ENCODE measurements around the gene CBFB. TPM values are rescaled to one million over a fixed set of nuclear protein-coding genes. Genes with fewer than 3 reads are reported as not detected.
"Not testable (repeated sequence)": the region's sequence is repeated elsewhere in the genome, so short reads cannot be mapped to it uniquely, and the experiment has no call there.

CBFB gene
- polyA plus RNA-seq, 12 donors, result 35.5 to 56.0 (median 42.3) TPM; not detected in 1

GRCh38 chr16:67039260-67040020 is 10.5 kb downstream of the CBFB start:
- no peak for DNase-seq

GRCh38 chr16:67040166-67040565 is 11.2 kb downstream of the CBFB start:
- DNase-seq, result no peak

- no peak for DNase-seq
These were observed 12.0 kb downstream of the CBFB start for GRCh38 chr16:67040906-67041305.

- not testable (repeated sequence) for DNase-seq
These were observed 12.6 kb downstream of the CBFB start for GRCh38 chr16:67041520-67041919.

GRCh38 chr16:67043420-67043819 is 14.5 kb downstream of the CBFB start:
- no peak for DNase-seq

- no peak for DNase-seq
These were observed 21.8 kb downstream of the CBFB start for GRCh38 chr16:67050796-67051195.

GRCh38 chr16:67052399-67052798 is 23.4 kb downstream of the CBFB start:
- DNase-seq, result no peak

GRCh38 chr16:67053767-67054334 is 24.9 kb downstream of the CBFB start:
- no peak for DNase-seq

- DNase-seq, result no peak
These were observed 26.0 kb downstream of the CBFB start for GRCh38 chr16:67054901-67055300.

GRCh38 chr16:67055712-67056487 is 27.0 kb downstream of the CBFB start:
- no peak for DNase-seq

GRCh38 chr16:67063008-67063407 is 34.1 kb downstream of the CBFB start:
- DNase-seq, result no peak

- no peak for DNase-seq
These were observed 39.3 kb downstream of the CBFB start for GRCh38 chr16:67068212-67068753.

- DNase-seq, result no peak
These were observed 42.6 kb downstream of the CBFB start for GRCh38 chr16:67071476-67072048.

- DNase-seq, result no peak
These were observed 46.4 kb downstream of the CBFB start for GRCh38 chr16:67075331-67075730.

- no peak for DNase-seq
These were observed 48.9 kb downstream of the CBFB start for GRCh38 chr16:67077871-67078270.

- no peak for DNase-seq
These were observed 53.2 kb downstream of the CBFB start for GRCh38 chr16:67082100-67082499.

GRCh38 chr16:67082891-67083290 is 53.9 kb downstream of the CBFB start:
- no peak for DNase-seq

- no peak for DNase-seq
These were observed 55.5 kb downstream of the CBFB start for GRCh38 chr16:67084345-67085028.

- no peak for DNase-seq
These were observed 57.9 kb downstream of the CBFB start for GRCh38 chr16:67086822-67087221.

GRCh38 chr16:67087291-67087690 is 58.3 kb downstream of the CBFB start:
- DNase-seq, result no peak

GRCh38 chr16:67087803-67088202 is 58.9 kb downstream of the CBFB start:
- DNase-seq, result no peak

GRCh38 chr16:67088551-67088950 is 59.6 kb downstream of the CBFB start:
- no peak for DNase-seq

Data from muscle of arm (tissue), 12 donors.